Liver (tissue), 3 donors: ENCODE measurements around the gene MMS22L.

Experiments
- ATF3 ChIP-seq: IDR thresholded peaks from 2 replicates; pipeline ENCODE4 v1.6.1; 2016; ENCODE audit warnings: antibody characterized with exemption
- CTCF ChIP-seq: fragments of 150-350 bp; IDR thresholded peaks from 2 replicates; pipeline ENCODE4 v1.5.1; 2017; ENCODE audit warnings: improper control_type of control experiment, low read depth, low read length; ENCODE audit not compliant: missing input control
- HNF4A ChIP-seq, 2 donors: conservative IDR thresholded peaks; 2 replicates each; pipeline ENCODE4 v1.6.1; 2016; ENCODE audit warnings: antibody characterized with exemption in 2 of 2, mild to moderate bottlenecking in 2 of 2
- MAX ChIP-seq: IDR thresholded peaks from 2 replicates; pipeline ENCODE4 v1.6.1; 2016; ENCODE audit warnings: antibody characterized with exemption
- REST ChIP-seq: IDR thresholded peaks from 2 replicates; pipeline ENCODE4 v1.6.1; 2016; ENCODE audit warnings: antibody characterized with exemption, mild to moderate bottlenecking
- RXRA ChIP-seq, 2 donors: IDR thresholded peaks; 2 replicates each; pipeline ENCODE4 v1.6.1; 2017 to 2018; ENCODE audit warnings: antibody characterized with exemption in 2 of 2, mild to moderate bottlenecking in 1 of 2
- SP1 ChIP-seq: IDR thresholded peaks from 2 replicates; pipeline ENCODE4 v1.6.1; 2018; ENCODE audit warnings: antibody characterized with exemption, mild to moderate bottlenecking
- donor health status: healthy.
- donor health status: healthy.

GRCh38 chr6:97174471-97174870 lies 108.5 kb downstream of the MMS22L start:
- TF ChIP-seq RXRA (IDR thresholded peaks at IDR 0.05) (no peak), CTCF (no peak), HNF4A (conservative IDR thresholded peaks at IDR 0.05) (no peak), REST (no peak), SP1 (no peak), MAX (no peak), ATF3 (no peak)
